GM19438 (cell line): Measurements from ENCODE around the gene MMP17.
"Not testable (repeated sequence)": the region's sequence is repeated elsewhere in the genome, so short reads cannot be mapped to it uniquely, and the experiment has no call there.

Source experiments
- ATAC-seq: cut with Tn5 transposase; IDR thresholded peaks from one replicate; pipeline ENCODE4 v1.9.1; 2021; ENCODE audit warnings: low read depth; ENCODE audit not compliant: unreplicated experiment

MMP17 gene

GRCh38 chr12:131862994-131863710 lies 35.0 kb downstream of the MMP17 start:
- no peak for ATAC-seq

DNA sequence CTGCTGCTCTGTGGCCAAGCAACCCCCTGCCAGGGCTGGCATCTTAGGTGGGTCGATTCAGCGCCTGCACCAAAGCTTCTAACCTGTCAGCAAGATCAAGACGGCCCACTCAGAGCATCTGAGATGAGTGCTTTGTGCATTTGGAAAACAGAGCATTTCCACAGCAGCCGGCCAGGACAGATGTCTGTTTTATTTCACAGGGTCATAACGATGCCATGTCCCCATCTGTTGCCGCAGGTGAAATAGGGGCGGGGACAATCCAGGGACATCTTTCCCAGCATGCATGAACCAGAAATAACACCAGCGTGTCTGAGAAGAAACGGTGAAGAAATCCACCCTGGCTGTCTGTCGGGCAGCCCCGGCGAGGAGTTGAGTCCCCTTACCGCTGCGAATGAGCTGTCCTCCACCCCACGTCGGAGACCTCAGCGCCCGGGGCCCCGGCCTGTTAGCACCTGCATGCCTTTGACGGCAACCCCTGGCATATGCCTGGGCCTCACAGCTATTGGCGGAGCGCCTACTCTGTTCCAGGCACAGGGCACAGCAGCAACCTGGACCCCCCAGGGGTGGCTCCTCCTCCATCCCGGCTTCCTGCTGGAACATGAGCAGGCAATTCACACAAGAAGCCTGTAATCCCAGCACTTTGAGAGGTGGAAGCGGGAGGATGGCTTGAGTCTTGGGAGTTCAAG lies 35.7 kb downstream of the MMP17 start:
- ATAC-seq: no peak

GRCh38 chr12:131864469-131864868 lies 36.3 kb downstream of the MMP17 start:
- no peak for ATAC-seq

DNA sequence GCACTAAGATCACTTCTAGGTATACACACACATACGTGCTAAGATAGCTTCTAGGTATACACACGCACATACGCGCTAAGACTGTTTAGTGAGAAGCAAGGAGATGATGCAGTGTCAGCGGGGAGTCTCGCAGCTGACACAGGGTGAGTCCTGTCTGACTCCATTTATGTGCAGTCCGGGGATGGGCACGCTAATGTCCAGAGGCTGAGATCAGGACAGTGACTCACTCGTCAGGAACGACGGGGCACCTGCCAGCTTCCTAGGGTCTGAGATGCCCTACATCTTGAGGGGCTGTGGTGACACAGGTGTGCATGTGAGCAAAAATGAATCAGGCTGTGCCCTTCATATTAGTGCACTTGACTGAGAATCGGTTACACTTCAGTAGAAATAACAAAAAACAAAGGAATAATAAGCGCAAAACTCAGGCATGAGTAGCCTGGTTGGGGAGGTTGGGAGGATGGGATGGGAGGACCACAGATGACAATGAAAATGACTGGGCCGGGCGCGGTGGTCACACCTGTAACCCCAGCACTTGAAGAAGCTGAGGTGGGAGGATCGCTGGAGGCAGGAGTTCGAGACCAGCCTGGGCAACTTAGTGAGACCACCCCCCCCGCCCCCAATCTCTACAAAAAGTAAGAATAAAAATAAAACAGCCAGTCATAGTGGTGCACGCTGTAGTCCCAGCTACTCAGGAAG lies 37.1 kb downstream of the MMP17 start:
- no peak for ATAC-seq

GRCh38 chr12:131867471-131867870 lies 39.3 kb downstream of the MMP17 start:
- no peak for ATAC-seq

- ATAC-seq: no peak
Measured at GRCh38 chr12:131867891-131868675, 39.9 kb downstream of the MMP17 start.

- ATAC-seq: no peak
Measured at GRCh38 chr12:131869871-131870418, 41.8 kb downstream of the MMP17 start.

DNA sequence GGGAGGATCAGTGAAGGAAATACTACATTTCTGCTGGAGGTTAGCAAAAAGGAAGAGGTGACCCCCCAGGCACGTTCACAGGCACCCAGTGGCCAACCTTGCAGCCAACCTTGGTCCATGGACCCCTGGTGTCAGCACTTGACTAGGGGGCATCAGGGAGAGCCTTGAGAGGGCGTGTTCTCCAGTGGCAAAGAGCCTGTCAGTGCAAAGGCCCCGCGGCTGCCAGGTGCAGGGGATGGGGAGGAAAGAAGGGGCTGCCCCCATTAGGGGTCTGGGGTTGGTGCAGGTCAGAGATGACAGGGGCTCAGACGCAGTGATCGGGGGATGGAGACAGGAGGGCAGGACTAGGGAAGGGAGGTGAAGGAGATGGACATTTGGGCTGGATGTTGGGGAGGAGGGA lies 43.5 kb downstream of the MMP17 start:
- ATAC-seq: no peak

DNA sequence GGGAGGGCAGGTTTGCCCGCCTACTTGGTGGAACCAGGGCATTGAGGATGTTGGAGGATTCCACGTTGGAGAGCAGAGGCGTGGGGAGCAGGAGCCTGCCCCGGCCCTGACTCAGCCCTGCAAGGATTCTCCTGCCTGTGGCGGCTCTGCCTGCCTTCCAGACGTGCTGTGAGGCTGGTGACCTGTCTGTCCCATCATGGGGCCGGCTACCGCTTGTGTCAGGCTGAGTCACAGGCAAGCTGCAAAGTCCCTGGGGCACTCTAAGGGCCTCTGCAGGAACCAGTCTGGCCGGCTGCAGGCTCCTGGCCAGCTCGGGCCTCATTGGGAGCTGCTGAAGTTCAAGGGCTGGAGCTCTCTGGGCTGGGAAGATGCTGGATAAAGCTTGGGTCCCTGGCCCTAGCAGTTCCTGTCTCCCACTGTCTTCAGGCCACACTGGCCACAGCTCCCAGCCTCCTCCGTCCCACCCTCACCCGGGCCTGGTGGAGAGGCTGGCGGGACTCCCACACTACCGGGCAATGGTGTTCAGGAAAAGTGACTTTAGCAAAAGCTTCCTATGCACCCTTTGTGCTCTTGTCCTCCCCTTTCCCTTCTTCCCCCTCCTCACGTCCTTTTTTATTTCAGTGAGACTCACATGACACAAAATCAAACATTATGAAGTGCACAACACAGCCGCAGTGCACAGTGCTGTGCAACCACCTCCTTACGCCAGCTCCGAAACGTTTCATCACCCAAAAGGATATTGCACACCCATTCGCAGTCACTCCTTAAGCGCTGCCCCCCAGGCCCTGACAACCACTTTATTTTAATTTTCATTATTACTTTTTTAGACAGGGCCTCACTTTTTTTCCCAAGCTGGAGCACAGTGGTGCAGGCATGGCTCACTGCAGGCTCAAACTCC lies 44.2 kb downstream of the MMP17 start:
- no peak for ATAC-seq

DNA sequence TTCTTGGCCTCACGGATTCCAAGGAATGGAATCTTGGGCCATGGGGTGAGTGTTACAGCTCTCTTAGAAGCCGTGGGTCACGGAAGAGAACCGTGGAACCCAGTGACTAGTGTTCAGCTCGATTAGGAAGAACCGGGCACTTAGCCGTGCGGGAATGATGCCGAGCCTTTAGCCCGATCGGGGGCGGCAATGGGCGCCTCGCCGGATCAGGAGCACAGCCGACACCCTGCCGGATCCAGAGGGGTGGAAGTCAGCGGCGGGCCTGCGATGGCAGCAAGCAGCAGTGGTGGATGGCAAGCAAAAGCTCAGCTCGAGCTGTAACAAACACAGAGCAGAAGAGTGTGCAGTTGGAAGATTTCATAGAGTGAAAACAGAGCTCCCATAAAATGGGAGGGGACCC lies 45.1 kb downstream of the MMP17 start:
- no peak for ATAC-seq

DNA sequence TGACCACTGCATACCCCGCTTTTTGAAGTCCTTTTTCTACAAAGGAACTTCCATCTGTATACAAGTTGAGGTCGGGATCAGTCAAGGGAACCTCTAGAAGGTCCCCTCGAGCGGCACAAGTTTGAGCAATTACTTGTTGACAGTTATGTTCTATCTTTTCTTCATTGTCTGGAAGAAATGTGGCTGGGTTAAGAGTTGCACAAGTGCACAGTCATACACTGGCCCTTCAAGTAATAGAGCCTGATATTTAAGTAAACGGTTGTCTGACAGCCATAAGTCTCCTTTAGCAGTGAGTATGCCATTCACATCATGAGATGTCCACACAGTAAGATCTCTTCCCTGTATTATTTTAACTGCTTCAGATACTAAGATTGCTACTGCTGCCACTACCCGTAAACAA lies 46.8 kb downstream of the MMP17 start:
- not testable (repeated sequence) for ATAC-seq

DNA sequence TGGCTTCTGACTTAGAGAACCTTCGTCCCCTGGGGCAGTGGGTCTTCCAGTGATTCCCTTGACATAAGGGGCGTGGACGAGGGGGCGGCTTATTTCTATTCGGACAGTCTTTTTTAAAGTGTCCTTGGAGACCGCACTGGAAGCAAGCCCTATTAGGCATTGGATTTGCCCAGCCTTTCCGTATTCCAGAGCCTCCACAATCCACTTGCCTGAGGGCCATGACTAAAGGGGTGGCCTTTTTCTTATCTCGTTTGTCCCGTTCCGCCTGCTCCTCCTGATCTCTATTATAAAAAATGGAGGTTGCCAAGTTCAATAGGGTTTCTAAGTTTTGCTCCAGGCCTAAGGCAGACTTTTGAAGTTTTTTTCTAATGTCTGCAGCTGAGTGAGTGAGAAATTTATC lies 49.0 kb downstream of the MMP17 start:
- ATAC-seq: not testable (repeated sequence)

- ATAC-seq: not testable (repeated sequence)
Measured at GRCh38 chr12:131878436-131878835, 50.2 kb downstream of the MMP17 start.

- no peak for ATAC-seq
Measured at GRCh38 chr12:131882804-131883520, 54.8 kb downstream of the MMP17 start.

- ATAC-seq: no peak
Measured at GRCh38 chr12:131883521-131883900, 55.3 kb downstream of the MMP17 start.

- ATAC-seq: not testable (repeated sequence)
Measured at GRCh38 chr12:131885076-131885475, 56.9 kb downstream of the MMP17 start.

DNA sequence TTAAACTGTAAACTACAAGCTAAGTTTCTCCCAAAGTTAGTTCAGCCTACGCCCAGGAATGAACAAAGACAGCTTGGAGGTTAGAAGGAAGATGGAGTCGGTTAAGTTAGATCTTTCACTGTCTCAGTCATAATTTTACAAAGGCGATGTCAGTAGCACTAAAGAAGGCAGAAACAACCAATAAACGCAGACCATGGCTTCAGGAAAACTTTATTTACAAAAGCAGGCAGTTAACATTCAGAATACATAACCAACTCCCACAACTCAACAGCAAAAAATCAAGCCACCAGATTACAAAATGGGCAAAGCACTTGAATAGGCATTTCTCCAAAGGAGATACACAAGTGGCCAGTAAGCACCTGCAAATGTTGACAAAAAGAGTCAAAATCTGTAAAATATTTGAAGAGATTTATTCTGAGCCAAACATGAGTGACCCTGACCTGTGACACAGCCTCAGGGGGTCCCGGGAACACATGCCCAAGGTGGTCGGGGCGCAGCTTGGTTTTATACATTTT lies 57.4 kb downstream of the MMP17 start:
- no peak for ATAC-seq

DNA sequence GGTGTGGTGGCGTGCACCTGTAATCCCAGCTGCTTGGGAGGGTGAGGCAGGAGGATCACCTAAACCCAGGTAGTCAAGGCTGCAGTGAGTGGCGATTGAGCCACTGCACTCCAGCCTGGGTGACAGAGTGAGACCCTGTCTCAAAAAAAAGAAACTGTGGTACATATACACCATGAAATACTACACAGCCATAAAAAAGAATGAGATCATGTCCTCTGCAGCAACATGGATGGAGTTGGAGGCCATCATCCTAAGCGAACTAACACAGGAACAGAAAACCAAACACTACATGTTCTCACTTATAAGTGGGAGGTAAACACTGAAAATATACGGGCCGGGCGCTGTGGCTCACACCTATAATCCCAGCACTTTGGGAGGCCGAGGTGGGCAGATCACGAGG lies 63.5 kb downstream of the MMP17 start:
- ATAC-seq: not testable (repeated sequence)
